NT2/D1 (cell line): ENCODE results near the gene TP53I11.

Experiments
- YY1 ChIP-seq: IDR thresholded peaks from 2 replicates; pipeline ENCODE4 v1.6.1; 2011; ENCODE audit not compliant: insufficient read length, insufficient read depth
- ZNF274 ChIP-seq: IDR thresholded peaks from 2 replicates; pipeline ENCODE4 v1.6.1; 2011; ENCODE audit warnings: mild to moderate bottlenecking, low read depth, low read length

DNA sequence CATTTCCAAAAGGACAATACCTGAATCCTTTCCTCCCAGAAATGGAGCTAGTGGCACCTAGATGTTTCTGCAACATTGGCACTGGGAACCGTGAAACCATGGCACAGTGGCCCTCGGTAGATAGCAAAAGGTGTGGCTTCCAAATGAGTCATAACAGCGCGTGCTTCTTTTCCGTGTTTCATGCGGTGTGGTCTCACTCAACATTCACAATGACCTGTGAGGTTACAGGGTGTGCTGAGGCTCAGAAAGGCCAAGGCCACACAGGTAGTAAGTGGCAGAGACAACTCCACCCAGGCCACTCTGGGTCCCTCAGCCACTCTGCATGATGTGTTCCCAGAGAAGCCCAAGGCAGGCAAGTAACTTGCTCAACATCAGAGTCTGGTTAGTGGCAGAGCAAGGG lies 67.4 kb downstream of the TP53I11 start:
- TF ChIP-seq YY1, result no peak
- no peak for TF ChIP-seq ZNF274
